Progenitor cell of endocrine pancreas (in vitro differentiated cells): Measurements from ENCODE around the gene DEFB132. TPM values are rescaled to one million over a fixed set of nuclear protein-coding genes. Genes with fewer than 3 reads are reported as not detected.

ENCODE experiments used
- DNase-seq: peaks from one replicate; pipeline ENCODE4 v3.0.0; 2021; ENCODE audit warnings: low spot score; ENCODE audit not compliant: unreplicated experiment
- H3K27ac Mint-ChIP-seq: 2 replicates; pipeline ENCODE4 v1.8.0; 2021; ENCODE audit warnings: mild to moderate bottlenecking, moderate library complexity, mixed read lengths
- H3K27me3 Mint-ChIP-seq: 2 replicates; pipeline ENCODE4 v1.8.0; 2021; ENCODE audit warnings: mixed read lengths
- H3K36me3 Mint-ChIP-seq: 2 replicates; pipeline ENCODE4 v1.8.0; 2022; ENCODE audit warnings: mixed read lengths; ENCODE audit not compliant: insufficient read depth
- H3K4me1 Mint-ChIP-seq: 2 replicates; pipeline ENCODE4 v1.8.0; 2021; ENCODE audit warnings: low read depth, mixed read lengths
- H3K4me3 Mint-ChIP-seq: 2 replicates; pipeline ENCODE4 v1.8.0; 2021; ENCODE audit warnings: low read depth, mild to moderate bottlenecking, moderate library complexity, mixed read lengths
- H3K9me3 Mint-ChIP-seq: 2 replicates; pipeline ENCODE4 v1.8.0; 2021; ENCODE audit warnings: low read depth, mixed read lengths
- long read RNA-seq: library from polyadenylated mRNA; unstranded; transcript quantifications from one replicate; pipeline ENCODE4 v2.0.0, GENCODE V29; 2020
- total RNA-seq: library from RNA; stranded (reverse); gene quantifications from 2 replicates; pipeline ENCODE4 v1.2.1, GENCODE V29; 2021
- TF ChIP-seq, protein P1 (sequence below): fragments of 200-600 bp; sonication (generic); IDR thresholded peaks from one replicate; pipeline ENCODE4 v1.5.0; 2021; ENCODE audit warnings: antibody characterized with exemption, mild to moderate bottlenecking; ENCODE audit not compliant: unreplicated experiment

Gene DEFB132, protein sequence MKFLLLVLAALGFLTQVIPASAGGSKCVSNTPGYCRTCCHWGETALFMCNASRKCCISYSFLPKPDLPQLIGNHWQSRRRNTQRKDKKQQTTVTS
- total RNA-seq: not detected in 2 replicates
- long read RNA-seq: 0 reads

DNA sequence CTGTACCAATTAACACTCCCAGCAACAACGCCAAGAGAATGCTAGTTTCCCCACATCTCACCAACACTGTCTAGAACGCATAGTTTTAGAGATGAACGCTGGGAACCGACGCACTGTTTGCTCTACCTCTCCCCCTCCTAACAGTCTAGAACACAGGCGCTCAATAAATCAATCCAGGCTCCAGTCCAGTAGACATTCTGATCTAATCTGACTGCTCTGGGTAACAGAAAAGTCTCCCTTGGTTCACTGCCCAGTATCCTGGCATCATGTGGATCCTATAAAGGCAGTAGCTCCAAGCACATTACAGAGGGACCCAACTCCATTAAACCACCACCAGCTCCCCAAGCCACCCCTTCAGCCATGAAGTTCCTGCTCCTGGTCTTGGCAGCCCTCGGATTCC is at the start of gene DEFB132:
TSS of gene DEFB132 (plus strand) at position 306 of the 400 bp plus-strand sequence. CDS start at position 361, 55 bp downstream.
- TF ChIP-seq, protein P1, sequence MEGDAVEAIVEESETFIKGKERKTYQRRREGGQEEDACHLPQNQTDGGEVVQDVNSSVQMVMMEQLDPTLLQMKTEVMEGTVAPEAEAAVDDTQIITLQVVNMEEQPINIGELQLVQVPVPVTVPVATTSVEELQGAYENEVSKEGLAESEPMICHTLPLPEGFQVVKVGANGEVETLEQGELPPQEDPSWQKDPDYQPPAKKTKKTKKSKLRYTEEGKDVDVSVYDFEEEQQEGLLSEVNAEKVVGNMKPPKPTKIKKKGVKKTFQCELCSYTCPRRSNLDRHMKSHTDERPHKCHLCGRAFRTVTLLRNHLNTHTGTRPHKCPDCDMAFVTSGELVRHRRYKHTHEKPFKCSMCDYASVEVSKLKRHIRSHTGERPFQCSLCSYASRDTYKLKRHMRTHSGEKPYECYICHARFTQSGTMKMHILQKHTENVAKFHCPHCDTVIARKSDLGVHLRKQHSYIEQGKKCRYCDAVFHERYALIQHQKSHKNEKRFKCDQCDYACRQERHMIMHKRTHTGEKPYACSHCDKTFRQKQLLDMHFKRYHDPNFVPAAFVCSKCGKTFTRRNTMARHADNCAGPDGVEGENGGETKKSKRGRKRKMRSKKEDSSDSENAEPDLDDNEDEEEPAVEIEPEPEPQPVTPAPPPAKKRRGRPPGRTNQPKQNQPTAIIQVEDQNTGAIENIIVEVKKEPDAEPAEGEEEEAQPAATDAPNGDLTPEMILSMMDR: no peak
- Mint-ChIP-seq H3K36me3 (no peaks in the 10 kb centered on the region), H3K4me3 (no peak within 1 kb of the TSS), H3K9me3 (no peaks in the 10 kb centered on the region), H3K27ac (no peak within 1 kb of the TSS), H3K4me1 (no peaks in the 10 kb centered on the region), H3K27me3 (peaks cover 23% of the 10 kb centered on the region)
- no peak for DNase-seq

DNA sequence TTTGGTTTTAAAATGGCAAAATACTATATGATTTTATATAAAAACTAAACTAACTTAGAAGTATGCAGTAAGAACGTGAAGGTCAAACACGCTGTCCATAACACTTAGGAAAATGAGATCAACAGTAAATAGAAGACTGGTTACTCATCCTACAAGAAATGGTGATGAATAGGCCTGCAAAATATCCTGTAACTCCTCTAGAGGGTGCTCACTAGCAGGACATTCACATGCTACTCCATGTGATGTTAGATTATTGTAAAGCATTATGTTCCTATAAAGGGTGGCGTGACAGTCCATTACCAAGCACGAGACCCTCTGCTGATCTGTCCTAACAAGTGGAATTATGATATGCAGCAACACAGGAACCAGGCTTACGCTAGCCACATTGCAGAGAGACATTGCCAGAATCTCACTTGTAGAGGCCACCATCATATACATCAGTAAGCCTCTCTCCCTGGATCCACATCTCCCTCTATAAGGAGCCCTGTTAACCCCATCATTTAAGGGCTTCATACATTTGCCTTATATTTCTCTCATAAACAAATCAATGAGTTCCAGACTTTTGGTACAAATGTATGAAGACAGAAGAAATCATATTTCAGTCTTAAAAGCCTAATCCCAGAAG is 48.5 kb upstream of the DEFB132 start:
- Mint-ChIP-seq H3K27me3 (peaks cover 41% of the 10 kb centered on the region), H3K36me3 (no peaks in the 10 kb centered on the region), H3K4me1 (peaks cover 2% of the 10 kb centered on the region), H3K27ac (no peak overlapping the region), H3K4me3 (no peak overlapping the region), H3K9me3 (no peaks in the 10 kb centered on the region)
- DNase-seq: no peak
- TF ChIP-seq, protein P1: peak; percentile 53

DNA sequence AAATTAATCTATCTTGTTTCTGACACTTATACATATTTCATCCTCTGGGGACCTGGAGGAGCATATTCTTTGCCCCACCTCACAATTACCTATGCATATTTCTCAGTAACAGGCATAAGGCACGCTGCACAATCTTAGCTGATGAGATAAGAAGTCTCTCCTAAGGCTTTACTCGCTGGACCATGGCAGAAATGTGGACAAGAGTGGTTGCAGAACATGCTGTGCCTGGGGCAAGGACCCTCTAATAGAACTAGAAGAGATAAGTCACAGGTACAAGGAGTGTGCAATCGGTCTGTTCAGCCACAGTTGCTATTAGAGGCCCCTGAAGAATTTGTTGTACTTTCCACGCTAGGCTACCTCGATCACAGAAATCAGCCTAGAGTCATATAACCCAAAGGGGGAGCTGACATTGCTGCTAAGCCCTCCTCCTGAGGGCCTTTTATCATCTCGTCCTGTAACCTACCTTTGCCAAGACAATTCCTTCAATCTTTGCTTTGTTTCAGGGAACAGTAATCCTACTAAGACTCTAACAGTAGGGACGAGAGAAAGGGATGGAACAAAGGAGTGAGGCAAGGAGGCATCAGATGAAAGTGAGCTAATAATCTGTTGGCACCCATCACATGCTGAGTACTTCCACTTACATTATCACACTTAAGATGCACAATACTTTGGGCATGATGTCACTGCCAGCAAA is 46.6 kb upstream of the DEFB132 start:
- H3K4me3 Mint-ChIP-seq: no peak overlapping the region
- H3K27ac Mint-ChIP-seq: no peak overlapping the region
- DNase-seq: no peak
- TF ChIP-seq, protein P1: no peak
- no peaks in the 10 kb centered on the region for H3K9me3 Mint-ChIP-seq
- no peaks in the 10 kb centered on the region for H3K36me3 Mint-ChIP-seq
- peaks cover 29% of the 10 kb centered on the region for H3K27me3 Mint-ChIP-seq
- H3K4me1 Mint-ChIP-seq: no peaks in the 10 kb centered on the region

DNA sequence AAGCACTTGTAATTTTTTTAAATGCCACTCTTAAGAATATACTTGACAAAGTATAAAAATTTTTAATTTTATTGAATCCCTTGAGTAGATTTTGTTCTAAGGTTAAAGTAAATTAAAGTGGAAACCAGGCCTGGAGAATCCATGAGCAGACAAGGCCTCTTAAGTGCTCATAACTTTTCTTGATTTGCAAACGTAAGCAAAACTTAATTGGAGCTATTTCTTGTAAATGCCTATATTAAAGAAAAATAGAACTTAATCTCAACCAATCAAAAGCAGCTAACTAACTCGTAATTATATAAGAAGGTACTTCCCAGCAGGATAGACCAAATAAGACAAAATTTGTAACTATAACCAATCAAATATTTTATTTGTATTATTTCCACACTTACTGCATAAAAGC is 43.1 kb upstream of the DEFB132 start:
- H3K27ac Mint-ChIP-seq: no peak overlapping the region
- H3K9me3 Mint-ChIP-seq: no peaks in the 10 kb centered on the region
- DNase-seq: no peak
- TF ChIP-seq, protein P1: no peak
- peaks cover 42% of the 10 kb centered on the region for H3K27me3 Mint-ChIP-seq
- H3K4me1 Mint-ChIP-seq: no peaks in the 10 kb centered on the region
- no peak overlapping the region for H3K4me3 Mint-ChIP-seq
- no peaks in the 10 kb centered on the region for H3K36me3 Mint-ChIP-seq

DNA sequence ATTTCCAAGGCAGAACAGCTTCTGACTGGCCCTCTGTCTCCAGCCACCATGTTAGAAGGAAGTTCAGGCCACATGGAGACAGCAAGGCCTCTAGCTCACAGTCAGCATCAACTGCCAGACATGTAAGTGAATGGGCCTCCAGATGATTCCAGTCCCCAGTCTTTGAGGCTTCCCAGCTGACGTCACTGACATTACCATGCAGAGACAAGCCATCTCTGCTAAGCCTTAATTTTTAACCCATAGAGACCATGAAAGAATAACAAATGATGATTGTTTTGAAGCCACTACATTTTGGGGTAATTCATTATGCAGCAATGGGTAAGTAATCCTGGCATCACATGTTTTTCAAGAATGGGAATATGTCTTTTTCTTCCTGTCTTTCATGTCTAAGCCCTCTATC is 41.7 kb upstream of the DEFB132 start:
- TF ChIP-seq, protein P1: no peak
- no peak for DNase-seq
- H3K27ac Mint-ChIP-seq: no peak overlapping the region
- no peaks in the 10 kb centered on the region for H3K9me3 Mint-ChIP-seq
- H3K27me3 Mint-ChIP-seq: peaks cover 55% of the 10 kb centered on the region
- no peaks in the 10 kb centered on the region for H3K36me3 Mint-ChIP-seq
- H3K4me3 Mint-ChIP-seq: no peak overlapping the region
- no peaks in the 10 kb centered on the region for H3K4me1 Mint-ChIP-seq
